ENCODE measurements around the gene TDRD7.

The TDRD7 gene

GRCh38 chr9:97373331-97373730 is 38.6 kb upstream of the TDRD7 start:
- no peaks in the 10 kb centered on the region for H3K4me1 ChIP-seq (ENCODE audit: insufficient read depth, low read length, severe bottlenecking)
- no peaks in the 10 kb centered on the region for H3K9me2 ChIP-seq (ENCODE audit: low read depth, low read length)
- no peak overlapping the region for H3K4me2 ChIP-seq (ENCODE audit: low read length)

GRCh38 chr9:97374811-97375210 is 37.1 kb upstream of the TDRD7 start:
- Histone ChIP-seq H3F3A (ENCODE audit: insufficient read depth, low read length) (no peaks in the 10 kb centered on the region), H3K9ac (ENCODE audit: low read length) (no peak overlapping the region), H3K27me3 (ENCODE audit: insufficient read depth, low read length) (no peaks in the 10 kb centered on the region), H3K36me3 (ENCODE audit: insufficient read depth, low read length) (no peaks in the 10 kb centered on the region), H2AFZ (ENCODE audit: low read length) (no peak overlapping the region), H3K27ac (ENCODE audit: low read depth, low read length, poor library complexity, severe bottlenecking) (no peak overlapping the region), H3K79me2 (ENCODE audit: insufficient read depth, low read length) (no peaks in the 10 kb centered on the region), H4K20me1 (ENCODE audit: insufficient read depth, low read length) (no peaks in the 10 kb centered on the region), H3K4me3 (ENCODE audit: low read depth, low read length, poor library complexity, severe bottlenecking) (no peak overlapping the region), H3K9me2 (ENCODE audit: low read depth, low read length) (no peaks in the 10 kb centered on the region), H3K9me3 (ENCODE audit: low read length) (no peaks in the 10 kb centered on the region), H3K4me2 (ENCODE audit: low read length) (no peak overlapping the region), H3K4me1 (ENCODE audit: insufficient read depth, low read length, severe bottlenecking) (no peaks in the 10 kb centered on the region)
- TF ChIP-seq EZH2 (IDR thresholded peaks at IDR 0.05; ENCODE audit: borderline replicate concordance, low read length) = no peak
- no peak for TF ChIP-seq CTCF (IDR thresholded peaks at IDR 0.05; ENCODE audit: low read length)

More at GRCh38 chr9:97373331-97373730, 38.6 kb upstream of the TDRD7 start:
- TF ChIP-seq EZH2 (IDR thresholded peaks at IDR 0.05; ENCODE audit: borderline replicate concordance, low read length) (no peak), CTCF (IDR thresholded peaks at IDR 0.05; ENCODE audit: low read length) (no peak)
- Histone ChIP-seq H4K20me1 (ENCODE audit: insufficient read depth, low read length) (no peaks in the 10 kb centered on the region), H3K9ac (ENCODE audit: low read length) (no peak overlapping the region), H2AFZ (ENCODE audit: low read length) (no peak overlapping the region), H3F3A (ENCODE audit: insufficient read depth, low read length) (no peaks in the 10 kb centered on the region), H3K9me3 (ENCODE audit: low read length) (0 out of 2 replicates have a peak, but pooled peaks cover 2% of the 10 kb centered on the region), H3K27ac (ENCODE audit: low read depth, low read length, poor library complexity, severe bottlenecking) (no peak overlapping the region), H3K36me3 (ENCODE audit: insufficient read depth, low read length) (no peaks in the 10 kb centered on the region), H3K27me3 (ENCODE audit: insufficient read depth, low read length) (no peaks in the 10 kb centered on the region; the same call in 1 of the 2 replicates), H3K4me3 (ENCODE audit: low read depth, low read length, poor library complexity, severe bottlenecking) (no peak overlapping the region), H3K79me2 (ENCODE audit: insufficient read depth, low read length) (no peaks in the 10 kb centered on the region)

- Histone ChIP-seq H3K9me3 (ENCODE audit: low read length) (no peaks in the 10 kb centered on the region), H3K9me2 (ENCODE audit: low read depth, low read length) (no peaks in the 10 kb centered on the region), H3K4me1 (ENCODE audit: insufficient read depth, low read length, severe bottlenecking) (no peaks in the 10 kb centered on the region), H3K9ac (ENCODE audit: low read length) (no peak overlapping the region), H2AFZ (ENCODE audit: low read length) (no peak overlapping the region), H3F3A (ENCODE audit: insufficient read depth, low read length) (no peaks in the 10 kb centered on the region), H3K79me2 (ENCODE audit: insufficient read depth, low read length) (no peaks in the 10 kb centered on the region), H3K4me2 (ENCODE audit: low read length) (no peak overlapping the region), H3K27me3 (ENCODE audit: insufficient read depth, low read length) (no peaks in the 10 kb centered on the region), H4K20me1 (ENCODE audit: insufficient read depth, low read length) (no peaks in the 10 kb centered on the region), H3K36me3 (ENCODE audit: insufficient read depth, low read length) (no peaks in the 10 kb centered on the region), H3K27ac (ENCODE audit: low read depth, low read length, poor library complexity, severe bottlenecking) (no peak overlapping the region), H3K4me3 (ENCODE audit: low read depth, low read length, poor library complexity, severe bottlenecking) (no peak overlapping the region)
- TF ChIP-seq EZH2 (IDR thresholded peaks at IDR 0.05; ENCODE audit: borderline replicate concordance, low read length) (no peak), CTCF (IDR thresholded peaks at IDR 0.05; ENCODE audit: low read length) (no peak)
These were observed 35.0 kb upstream of the TDRD7 start for GRCh38 chr9:97376902-97377301.

All from OCI-LY1 (cell line).